Smooth muscle cell (in vitro differentiated cells): ENCODE data around the gene UCK2. TPM values are rescaled to one million over a fixed set of nuclear protein-coding genes. Genes with fewer than 3 reads are reported as not detected.

Source experiments
- DNase-seq: peaks from one replicate; lab custom pipeline; 2025; ENCODE audit not compliant: unreplicated experiment; lab: John Stamatoyannopoulos, UW
- H2AFZ ChIP-seq: fragments of 200-600 bp; sonication (generic); 2 replicates; pipeline ENCODE4 v1.6.0; 2016; ENCODE audit warnings: antibody characterized with exemption, low read depth, mild to moderate bottlenecking
- H3F3A ChIP-seq: fragments of 200-600 bp; sonication (generic); 2 replicates; pipeline ENCODE4 v1.6.0; 2017; ENCODE audit warnings: antibody characterized with exemption, low read depth
- H3K27ac ChIP-seq: fragments of 200-600 bp; sonication (generic); 2 replicates; pipeline ENCODE4 v1.5.1; 2016; ENCODE audit warnings: low read depth, mild to moderate bottlenecking
- H3K27me3 ChIP-seq: fragments of 200-600 bp; sonication (generic); 2 replicates; pipeline ENCODE4 v1.6.1; 2016; ENCODE audit warnings: low read depth, mild to moderate bottlenecking
- H3K36me3 ChIP-seq: fragments of 200-600 bp; sonication (generic); 2 replicates; pipeline ENCODE4 v1.5.1; 2016; ENCODE audit warnings: low read depth
- H3K4me1 ChIP-seq: fragments of 200-600 bp; sonication (generic); 2 replicates; pipeline ENCODE4 v1.5.1; 2016; ENCODE audit warnings: low read depth
- H3K4me2 ChIP-seq: fragments of 200-600 bp; sonication (generic); 2 replicates; pipeline ENCODE4 v1.6.0; 2016; ENCODE audit warnings: mild to moderate bottlenecking
- H3K4me3 ChIP-seq: fragments of 200-600 bp; sonication (generic); 2 replicates; pipeline ENCODE4 v1.5.1; 2016; ENCODE audit warnings: mild to moderate bottlenecking
- H3K79me2 ChIP-seq: fragments of 200-600 bp; sonication (generic); 2 replicates; pipeline ENCODE4 v1.6.0; 2016; ENCODE audit warnings: low read depth, mild to moderate bottlenecking
- H3K9ac ChIP-seq: fragments of 200-600 bp; sonication (generic); 2 replicates; pipeline ENCODE4 v1.6.0; 2016; ENCODE audit warnings: low read depth
- H3K9me3 ChIP-seq: fragments of 200-600 bp; sonication (generic); replicated peaks from 2 replicates; pipeline ENCODE4 v1.5.1; 2016; ENCODE audit warnings: low read depth
- H4K20me1 ChIP-seq: fragments of 200-600 bp; sonication (generic); 2 replicates; pipeline ENCODE4 v1.6.0; 2016; ENCODE audit warnings: low read depth
- WGBS: methylation state at CpG from one replicate; pipeline ENCODE4 v1.1.7; 2016; ENCODE audit warnings: low lambda C conversion rate; 5-methylcytosine and 5-hydroxymethylcytosine counted together
- polyA plus RNA-seq: library from polyadenylated mRNA; unstranded; fragments of >200 nt; fragmentation: Nextera tagmentation; extraction: Ambion mirVana; gene quantifications from 2 replicates; pipeline ENCODE4 v1.2.1, GENCODE V29; 2016
- total RNA-seq: library from RNA; depleted of rRNA; stranded (reverse); fragments of >200 nt; gene quantifications from 2 replicates; pipeline ENCODE4 v1.2.3, GENCODE V29; 2014
- TF ChIP-seq, protein P1 (sequence below): fragments of 200-600 bp; sonication (generic); IDR thresholded peaks from 2 replicates; pipeline ENCODE4 v1.5.1; 2017; ENCODE audit warnings: borderline replicate concordance, mild to moderate bottlenecking, antibody characterized with exemption; ENCODE audit not compliant: insufficient read depth, poor library complexity, severe bottlenecking

Gene UCK2
- total and polyA plus RNA-seq, 2 experiments from 2014 or later = 32.6 to 39.5 TPM

DNA sequence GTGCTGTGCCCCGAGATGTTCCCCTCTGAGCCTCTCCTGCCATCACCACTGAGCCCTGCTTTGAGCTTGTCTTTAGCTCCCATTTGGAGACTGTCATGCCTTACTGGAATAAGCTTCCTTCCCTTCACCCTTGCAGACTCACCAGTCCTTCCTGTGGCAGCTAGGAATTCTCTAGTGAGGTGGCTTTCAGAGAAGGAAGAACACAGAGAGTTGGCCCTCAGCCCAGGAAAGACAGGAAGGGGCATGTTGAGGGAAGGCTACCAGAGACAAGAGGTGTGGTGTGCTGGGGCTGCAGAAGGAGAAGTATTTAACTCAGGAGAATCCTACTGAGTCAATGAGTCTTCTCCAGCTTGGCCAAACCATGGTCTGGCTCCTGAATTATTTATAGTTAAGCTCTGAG is 76.3 kb downstream of the UCK2 start:
- no peaks in the 10 kb centered on the region for H3K9me3 ChIP-seq
- no peak overlapping the region for H2AFZ ChIP-seq
- H3K9ac ChIP-seq = no peak overlapping the region
- WGBS = 94% methylated on average over 1 of the region's 1 CpG
- no peaks in the 10 kb centered on the region for H3K36me3 ChIP-seq
- peaks cover 21% of the 10 kb centered on the region for H3F3A ChIP-seq
- no peaks in the 10 kb centered on the region for H3K27me3 ChIP-seq
- no peak overlapping the region for H3K4me3 ChIP-seq
- TF ChIP-seq, protein P1, sequence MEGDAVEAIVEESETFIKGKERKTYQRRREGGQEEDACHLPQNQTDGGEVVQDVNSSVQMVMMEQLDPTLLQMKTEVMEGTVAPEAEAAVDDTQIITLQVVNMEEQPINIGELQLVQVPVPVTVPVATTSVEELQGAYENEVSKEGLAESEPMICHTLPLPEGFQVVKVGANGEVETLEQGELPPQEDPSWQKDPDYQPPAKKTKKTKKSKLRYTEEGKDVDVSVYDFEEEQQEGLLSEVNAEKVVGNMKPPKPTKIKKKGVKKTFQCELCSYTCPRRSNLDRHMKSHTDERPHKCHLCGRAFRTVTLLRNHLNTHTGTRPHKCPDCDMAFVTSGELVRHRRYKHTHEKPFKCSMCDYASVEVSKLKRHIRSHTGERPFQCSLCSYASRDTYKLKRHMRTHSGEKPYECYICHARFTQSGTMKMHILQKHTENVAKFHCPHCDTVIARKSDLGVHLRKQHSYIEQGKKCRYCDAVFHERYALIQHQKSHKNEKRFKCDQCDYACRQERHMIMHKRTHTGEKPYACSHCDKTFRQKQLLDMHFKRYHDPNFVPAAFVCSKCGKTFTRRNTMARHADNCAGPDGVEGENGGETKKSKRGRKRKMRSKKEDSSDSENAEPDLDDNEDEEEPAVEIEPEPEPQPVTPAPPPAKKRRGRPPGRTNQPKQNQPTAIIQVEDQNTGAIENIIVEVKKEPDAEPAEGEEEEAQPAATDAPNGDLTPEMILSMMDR = no peak
- DNase-seq = no peak
- H3K79me2 ChIP-seq = no peaks in the 10 kb centered on the region
- H3K4me1 ChIP-seq = peaks cover 14% of the 10 kb centered on the region
- no peak overlapping the region for H3K4me2 ChIP-seq
- H4K20me1 ChIP-seq = no peaks in the 10 kb centered on the region
- no peak overlapping the region for H3K27ac ChIP-seq

DNA sequence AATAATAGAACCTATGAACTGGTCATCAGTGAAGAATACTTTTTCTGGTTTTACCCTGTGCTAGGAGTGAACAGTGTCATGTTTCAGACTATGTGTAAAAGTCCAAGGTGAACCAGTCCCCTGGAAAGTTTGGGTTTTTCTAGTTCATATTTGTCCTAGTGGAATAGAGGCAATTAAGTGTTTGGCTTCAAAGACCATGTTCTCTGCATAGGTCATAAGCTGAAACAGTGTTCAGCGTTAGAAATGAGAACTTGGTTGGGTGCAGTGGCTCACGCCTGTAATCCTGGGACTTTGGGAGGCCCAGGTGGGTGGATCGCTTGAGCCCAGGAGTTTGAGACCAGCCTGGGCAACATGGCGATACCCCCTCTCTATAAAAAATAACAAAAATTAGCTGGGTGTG is 77.5 kb downstream of the UCK2 start:
- TF ChIP-seq, protein P1 = no peak
- Histone ChIP-seq H3K4me1 (peaks cover 7% of the 10 kb centered on the region), H2AFZ (no peak overlapping the region), H3K79me2 (no peaks in the 10 kb centered on the region), H3K27ac (no peak overlapping the region), H3F3A (peaks cover 12% of the 10 kb centered on the region), H3K9ac (no peak overlapping the region), H4K20me1 (no peaks in the 10 kb centered on the region), H3K4me3 (no peak overlapping the region), H3K36me3 (no peaks in the 10 kb centered on the region), H3K9me3 (no peaks in the 10 kb centered on the region), H3K4me2 (no peak overlapping the region), H3K27me3 (no peaks in the 10 kb centered on the region)
- 84% methylated on average over 4 of the region's 4 CpGs for WGBS
- no peak for DNase-seq

DNA sequence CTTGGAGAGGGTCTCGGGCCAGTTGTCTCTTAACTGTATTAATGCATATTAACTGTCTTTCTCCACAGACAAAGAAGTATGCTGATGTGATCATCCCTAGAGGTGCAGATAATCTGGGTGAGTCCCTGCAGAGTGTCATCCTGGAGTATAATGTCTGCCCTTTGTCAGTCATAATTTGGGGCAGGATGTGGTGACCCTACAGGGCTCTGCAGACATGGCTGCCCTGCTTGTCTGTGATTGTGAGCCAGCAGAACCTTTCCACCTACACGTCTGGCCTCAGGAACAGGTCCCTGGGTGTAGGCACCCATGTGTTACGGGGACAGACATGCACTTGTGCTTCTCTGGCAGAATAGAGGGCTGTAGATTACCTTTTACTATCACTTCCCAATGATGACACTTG is 78.4 kb downstream of the UCK2 start:
- H3K36me3 ChIP-seq = no peaks in the 10 kb centered on the region
- DNase-seq = no peak

DNA sequence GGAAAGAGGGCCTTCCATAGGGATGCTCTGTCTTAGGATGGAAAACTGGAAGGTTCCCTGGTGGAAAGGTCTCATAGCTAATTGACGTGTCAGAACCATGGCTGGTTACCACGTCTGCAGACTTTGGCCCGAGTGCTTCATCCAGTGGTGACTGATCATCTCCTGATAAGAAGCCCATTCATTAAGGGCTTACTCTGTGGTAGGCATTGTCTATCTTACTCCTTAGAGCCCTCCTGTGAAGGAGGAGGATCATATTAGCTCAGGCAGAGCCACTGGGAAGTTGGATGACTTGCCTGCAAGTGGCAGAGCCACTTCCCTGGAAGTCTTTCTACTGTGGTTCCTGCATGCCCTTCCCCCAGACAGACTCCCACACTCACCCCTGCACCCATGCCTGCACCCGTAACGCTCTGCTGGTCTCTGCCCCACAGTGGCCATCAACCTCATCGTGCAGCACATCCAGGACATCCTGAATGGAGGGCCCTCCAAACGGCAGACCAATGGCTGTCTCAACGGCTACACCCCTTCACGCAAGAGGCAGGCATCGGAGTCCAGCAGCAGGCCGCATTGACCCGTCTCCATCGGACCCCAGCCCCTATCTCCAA is 79.9 kb downstream of the UCK2 start:
- 80% methylated on average over 13 of the region's 13 CpGs for WGBS
- Histone ChIP-seq H4K20me1 (no peaks in the 10 kb centered on the region), H3K4me3 (no peak overlapping the region), H2AFZ (no peak overlapping the region), H3K9ac (no peak overlapping the region), H3F3A (no peaks in the 10 kb centered on the region), H3K4me2 (no peak overlapping the region), H3K27me3 (no peaks in the 10 kb centered on the region), H3K9me3 (no peaks in the 10 kb centered on the region), H3K36me3 (no peaks in the 10 kb centered on the region), H3K79me2 (no peaks in the 10 kb centered on the region), H3K4me1 (no peaks in the 10 kb centered on the region), H3K27ac (no peak overlapping the region)
- TF ChIP-seq, protein P1 = no peak
- no peak for DNase-seq

More for the DNA sequence above, 78.4 kb downstream of the UCK2 start:
- Histone ChIP-seq H3K79me2 (no peaks in the 10 kb centered on the region), H3K9ac (no peak overlapping the region), H3K27me3 (no peaks in the 10 kb centered on the region), H3F3A (peaks cover 3% of the 10 kb centered on the region), H3K4me2 (no peak overlapping the region), H4K20me1 (no peaks in the 10 kb centered on the region), H3K27ac (no peak overlapping the region), H3K9me3 (no peaks in the 10 kb centered on the region), H3K4me3 (no peak overlapping the region), H2AFZ (no peak overlapping the region), H3K4me1 (peaks cover 4% of the 10 kb centered on the region)
- WGBS = 95% methylated on average over 3 of the region's 3 CpGs
- TF ChIP-seq, protein P1 = no peak
